Daoy (cell line): ENCODE data around the gene SLC6A2. TPM values are rescaled to one million over a fixed set of nuclear protein-coding genes. Genes with fewer than 3 reads are reported as not detected.

ENCODE experiments used
- total RNA-seq: library from RNA; depleted of rRNA; stranded (reverse); fragments of >200 nt; shearing (Covaris generic); gene quantifications from 2 replicates; pipeline ENCODE4 v1.2.3, GENCODE V29; 2014; rRNA removed

Gene SLC6A2
- total RNA-seq, 1 experiment from 2014 or later, result not detected

Other genes starting within 250 kb of the SLC6A2 start
- gene MMP2, start 176.8 kb upstream of the SLC6A2 start, total RNA-seq, result 143 and 147 TPM in 2 replicates
- gene LPCAT2, start 146.9 kb upstream of the SLC6A2 start, total RNA-seq, result 0.45 and 0.69 TPM in 2 replicates
- not detected in 2 replicates for gene CAPNS2, start 89.3 kb upstream of the SLC6A2 start, total RNA-seq
- gene CES1, start 177.1 kb downstream of the SLC6A2 start, total RNA-seq, result 0.17 and 9.0 TPM in 2 replicates
- not detected in 2 replicates for gene CES5A, start 219.4 kb downstream of the SLC6A2 start, total RNA-seq